ENCODE measurements around the gene SOCS2. TPM values are rescaled to one million over a fixed set of nuclear protein-coding genes. Genes with fewer than 3 reads are reported as not detected.

SOCS2 gene
- total RNA-seq, 2 donors from 2014 or later = 21.4 to 25.5 TPM

GRCh38 chr12:93609281-93610192 lies 37.1 kb downstream of the SOCS2 start:
- TF ChIP-seq CTCF (IDR thresholded peaks at IDR 0.05) = no peak
- DNase-seq (ENCODE audit: low spot score) = no peak
- H3K36me3 ChIP-seq = no peaks in the 10 kb centered on the region
- H3K4me3 ChIP-seq = no peak overlapping the region
- H3K27me3 ChIP-seq = no peaks in the 10 kb centered on the region
- no peaks in the 10 kb centered on the region for H3K4me1 ChIP-seq
- H3K9me3 ChIP-seq = no peaks in the 10 kb centered on the region
- no peak overlapping the region for H3K27ac ChIP-seq

- H3K36me3 ChIP-seq = no peaks in the 10 kb centered on the region
- no peak for DNase-seq (ENCODE audit: low spot score)
- no peaks in the 10 kb centered on the region for H3K4me1 ChIP-seq
- H3K27ac ChIP-seq = no peak overlapping the region
- no peaks in the 10 kb centered on the region for H3K9me3 ChIP-seq
- no peak overlapping the region for H3K4me3 ChIP-seq
- H3K27me3 ChIP-seq = no peaks in the 10 kb centered on the region
- no peak for TF ChIP-seq CTCF (IDR thresholded peaks at IDR 0.05)
Measured at GRCh38 chr12:93612776-93613175, 40.3 kb downstream of the SOCS2 start.

- no peaks in the 10 kb centered on the region for H3K9me3 ChIP-seq
- H3K36me3 ChIP-seq = no peaks in the 10 kb centered on the region
- no peaks in the 10 kb centered on the region for H3K4me1 ChIP-seq
- no peak overlapping the region for H3K27ac ChIP-seq
- H3K4me3 ChIP-seq = no peak overlapping the region
- no peaks in the 10 kb centered on the region for H3K27me3 ChIP-seq
- DNase-seq (ENCODE audit: low spot score) = no peak
- no peak for TF ChIP-seq CTCF (IDR thresholded peaks at IDR 0.05)
Measured at GRCh38 chr12:93614917-93615596, 42.6 kb downstream of the SOCS2 start.

GRCh38 chr12:93616584-93617101 lies 44.2 kb downstream of the SOCS2 start:
- no peaks in the 10 kb centered on the region for H3K9me3 ChIP-seq
- TF ChIP-seq CTCF (IDR thresholded peaks at IDR 0.05) = no peak
- no peak for DNase-seq (ENCODE audit: low spot score)

GRCh38 chr12:93618891-93619410 lies 46.5 kb downstream of the SOCS2 start:
- Histone ChIP-seq H3K4me1 (peaks cover 0 to 3% of the 10 kb centered on the region in 2 donors), H3K27ac (no peak overlapping the region), H3K9me3 (no peaks in the 10 kb centered on the region), H3K36me3 (no peaks in the 10 kb centered on the region), H3K4me3 (no peak overlapping the region), H3K27me3 (no peaks in the 10 kb centered on the region)
- no peak for DNase-seq (ENCODE audit: low spot score)
- TF ChIP-seq CTCF (IDR thresholded peaks at IDR 0.05) = no peak

More at GRCh38 chr12:93616584-93617101, 44.2 kb downstream of the SOCS2 start:
- Histone ChIP-seq H3K4me1 (no peaks in the 10 kb centered on the region), H3K36me3 (no peaks in the 10 kb centered on the region), H3K27me3 (no peaks in the 10 kb centered on the region), H3K4me3 (no peak overlapping the region), H3K27ac (no peak overlapping the region)

Measured in right atrium auricular region (tissue), 2 donors.